ENCODE measurements around the gene ALMS1.
"Not testable (repeated sequence)": the region's sequence is repeated elsewhere in the genome, so short reads cannot be mapped to it uniquely, and the experiment has no call there.

The ALMS1 gene

DNA sequence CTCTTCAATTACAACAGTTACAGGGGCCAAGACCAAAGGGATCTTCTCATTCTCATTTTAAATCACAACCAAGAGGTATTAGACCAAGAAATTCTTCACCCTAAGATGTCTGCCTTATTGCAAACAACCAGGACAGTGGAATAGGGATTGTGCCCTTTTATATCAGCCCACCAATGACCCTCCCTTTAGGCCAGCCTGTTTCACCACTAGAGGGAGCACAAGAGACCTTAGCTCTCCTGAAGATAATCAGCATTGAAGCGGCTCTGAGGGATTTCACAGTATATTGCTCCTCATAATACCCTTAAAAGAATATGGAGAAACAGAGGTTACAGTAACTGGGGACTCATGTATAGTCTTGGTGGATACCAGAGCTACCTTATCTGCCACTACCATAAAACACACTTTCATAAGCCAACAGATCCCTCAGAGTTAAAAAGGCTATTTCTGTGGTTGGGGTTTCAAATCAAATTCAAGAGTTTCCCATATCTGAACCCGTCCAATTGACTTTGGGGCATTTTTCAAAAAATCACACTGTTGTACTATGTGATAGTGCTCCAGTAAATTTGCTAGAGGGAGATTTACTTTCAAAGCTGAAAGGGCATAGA, 245.1 kb downstream of the ALMS1 start:
- not testable (repeated sequence) for DNase-seq

DNA sequence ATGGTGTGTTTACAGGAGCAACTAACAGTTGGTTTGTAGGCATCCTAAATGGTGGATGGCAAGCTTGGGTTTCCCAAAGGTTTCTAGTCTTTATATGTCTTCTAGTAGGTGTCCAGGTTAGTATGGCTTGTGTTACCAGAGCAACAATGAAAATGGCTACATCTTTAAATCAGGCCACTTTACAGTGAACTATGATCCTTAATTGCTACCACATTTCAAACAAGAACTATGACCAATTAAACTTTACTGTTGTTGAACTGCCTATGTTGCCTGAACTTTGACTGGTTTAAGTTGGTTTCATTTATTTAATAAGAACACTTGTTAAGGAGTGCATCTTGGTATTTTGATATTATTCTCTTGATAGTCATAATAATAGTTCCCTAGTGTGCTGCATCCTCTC, 251.3 kb downstream of the ALMS1 start:
- not testable (repeated sequence) for DNase-seq

DNA sequence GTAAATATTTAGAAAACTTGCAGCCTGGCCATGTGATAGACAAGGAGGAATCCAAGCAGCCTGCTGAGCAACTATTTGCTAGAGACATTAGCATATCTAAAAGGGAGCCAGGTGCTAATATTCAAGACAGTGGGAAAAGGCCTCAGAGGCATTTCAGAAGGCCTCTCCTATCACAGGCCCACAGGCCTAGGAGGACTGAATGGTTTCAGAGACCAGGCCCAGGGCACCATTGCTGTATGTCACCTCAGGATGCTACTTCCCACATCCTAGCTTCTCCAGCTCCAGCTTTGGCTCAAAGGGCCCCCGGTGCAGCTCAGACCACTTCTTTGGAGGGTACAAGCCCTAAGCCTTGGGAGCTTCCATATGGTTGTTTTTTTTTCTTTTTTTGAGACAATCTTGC, 252.8 kb downstream of the ALMS1 start:
- DNase-seq: no peak

DNA sequence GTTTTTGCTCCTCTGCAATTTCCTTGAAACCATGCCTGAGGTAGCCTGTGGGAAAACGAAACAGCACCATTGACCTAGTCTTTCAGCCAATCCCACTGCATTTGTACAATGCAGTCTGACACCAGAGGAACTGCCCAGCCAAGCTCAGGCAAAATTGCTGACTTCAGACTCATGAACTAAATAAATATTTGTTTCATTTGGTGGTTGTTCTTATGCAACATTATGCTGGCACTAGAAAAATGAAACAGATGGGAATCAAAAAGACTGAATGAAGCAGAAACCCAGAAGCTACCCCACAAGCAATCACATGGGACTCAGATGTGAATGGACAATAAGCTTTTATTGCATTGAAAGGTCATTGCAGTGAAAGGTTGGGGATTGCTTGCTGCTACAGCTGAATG, 254.9 kb downstream of the ALMS1 start:
- DNase-seq: no peak

DNA sequence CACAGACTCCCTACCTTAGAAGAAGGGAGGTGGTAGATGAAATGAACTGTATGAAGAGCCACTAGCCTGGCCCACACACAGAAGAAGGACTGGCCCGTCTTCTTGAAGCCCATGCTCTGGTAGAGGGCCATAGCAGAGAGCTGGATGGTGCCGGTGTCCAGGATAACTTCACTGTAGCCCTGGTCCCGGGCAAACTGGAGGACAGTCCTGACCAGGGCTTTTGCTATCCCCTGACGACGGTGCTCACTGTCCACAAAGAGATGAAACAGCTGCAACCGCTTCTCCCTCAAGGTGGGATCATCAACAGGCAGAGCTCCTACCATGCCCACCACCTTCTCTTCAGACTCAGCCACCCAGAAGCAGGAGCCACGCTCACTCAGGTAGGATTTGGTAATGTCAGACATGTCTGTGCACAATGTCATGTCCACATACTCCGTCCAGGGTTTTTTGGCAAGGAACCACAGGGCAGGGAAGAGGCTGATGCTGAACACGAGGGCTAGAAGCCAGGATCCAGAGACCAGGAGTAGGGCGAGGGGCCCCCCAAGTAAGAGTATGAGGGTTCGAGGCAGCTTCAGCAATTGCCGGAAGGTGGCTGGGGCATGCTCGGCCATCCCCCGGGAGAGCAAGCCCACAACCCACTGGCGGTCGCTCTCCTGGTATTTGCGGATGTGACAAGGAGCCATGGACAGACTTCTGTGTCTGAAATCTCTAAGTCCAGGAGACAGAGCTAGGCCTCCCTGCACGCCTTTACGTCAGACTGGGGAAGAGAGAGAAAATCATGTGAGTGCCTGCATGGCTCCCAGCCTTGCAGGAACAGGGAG, 255.5 kb downstream of the ALMS1 start:
- DNase-seq: no peak

DNA sequence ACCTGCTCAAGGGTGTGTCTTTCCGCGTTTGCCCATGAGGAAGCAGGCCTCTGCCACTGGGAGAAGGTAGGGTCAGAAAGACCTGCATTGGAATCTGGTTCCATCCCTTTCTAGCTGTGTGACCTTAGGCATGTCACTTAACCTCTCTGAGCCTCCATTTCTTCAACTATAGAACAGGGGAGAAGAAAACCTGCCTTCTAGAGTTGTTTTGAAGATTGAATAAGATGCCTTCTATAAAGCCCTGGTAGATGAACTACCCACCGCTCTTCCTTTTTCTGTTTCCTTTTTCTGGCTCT, 256.1 kb downstream of the ALMS1 start:
- DNase-seq: no peak

DNA sequence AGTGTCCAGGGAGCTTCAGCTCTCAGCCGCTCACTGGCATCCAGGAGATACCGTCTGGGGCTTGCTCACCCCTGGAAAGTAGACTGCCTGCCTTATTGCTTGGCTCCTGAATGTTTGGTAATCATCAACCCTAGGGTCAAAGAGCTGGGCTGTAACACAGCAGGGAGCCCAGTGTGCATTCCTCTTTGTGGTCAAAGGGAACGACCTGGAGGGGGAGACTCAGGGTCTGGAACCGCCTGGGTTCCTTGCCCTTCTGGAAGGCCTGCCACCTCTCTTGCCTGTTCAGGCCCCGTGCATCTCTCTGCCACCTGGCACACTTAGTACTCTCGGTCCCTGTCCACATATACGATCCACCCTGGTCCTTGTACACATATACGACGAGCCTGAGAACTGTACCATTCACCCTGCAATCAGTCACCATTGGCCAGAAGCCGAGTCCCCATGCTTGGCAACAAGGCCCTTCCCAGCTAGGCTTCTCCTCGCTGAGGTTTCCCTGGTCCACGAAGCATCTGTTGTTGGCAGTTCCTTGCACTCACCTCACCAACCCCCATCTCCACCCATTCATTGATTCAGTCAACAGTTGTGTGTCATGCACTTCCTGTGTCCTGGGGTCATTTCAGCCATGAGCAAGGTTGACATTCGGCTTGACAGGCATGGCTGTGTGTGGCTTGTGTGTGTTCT, 256.8 kb downstream of the ALMS1 start, which contains the start of gene NAT8:
Gene NAT8, minus strand, starts transcription at position 85 of the 681 bp plus-strand sequence. CDS start 794 bp downstream, outside the sequence.
- DNase-seq: no peak

DNA sequence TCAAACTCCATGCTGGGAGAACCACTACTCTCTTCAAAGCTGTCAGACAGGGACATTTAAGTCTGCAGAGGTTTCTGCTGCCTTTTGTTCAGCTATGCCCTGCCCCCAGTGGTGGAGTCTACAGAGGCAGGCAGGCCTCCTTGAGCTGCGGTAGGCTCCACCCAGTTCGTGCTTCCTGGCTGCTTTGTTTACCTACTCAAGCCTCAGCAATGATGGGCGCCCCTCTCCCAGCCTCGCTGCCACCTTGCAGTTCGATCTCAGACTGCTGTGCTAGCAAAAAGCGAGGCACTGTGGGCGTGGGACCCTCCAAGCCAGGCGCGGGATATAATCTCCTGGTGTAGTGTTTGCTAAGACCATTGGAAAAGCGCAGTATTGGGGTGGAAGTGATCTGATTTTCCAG, 262.1 kb downstream of the ALMS1 start:
- DNase-seq: not testable (repeated sequence)

DNA sequence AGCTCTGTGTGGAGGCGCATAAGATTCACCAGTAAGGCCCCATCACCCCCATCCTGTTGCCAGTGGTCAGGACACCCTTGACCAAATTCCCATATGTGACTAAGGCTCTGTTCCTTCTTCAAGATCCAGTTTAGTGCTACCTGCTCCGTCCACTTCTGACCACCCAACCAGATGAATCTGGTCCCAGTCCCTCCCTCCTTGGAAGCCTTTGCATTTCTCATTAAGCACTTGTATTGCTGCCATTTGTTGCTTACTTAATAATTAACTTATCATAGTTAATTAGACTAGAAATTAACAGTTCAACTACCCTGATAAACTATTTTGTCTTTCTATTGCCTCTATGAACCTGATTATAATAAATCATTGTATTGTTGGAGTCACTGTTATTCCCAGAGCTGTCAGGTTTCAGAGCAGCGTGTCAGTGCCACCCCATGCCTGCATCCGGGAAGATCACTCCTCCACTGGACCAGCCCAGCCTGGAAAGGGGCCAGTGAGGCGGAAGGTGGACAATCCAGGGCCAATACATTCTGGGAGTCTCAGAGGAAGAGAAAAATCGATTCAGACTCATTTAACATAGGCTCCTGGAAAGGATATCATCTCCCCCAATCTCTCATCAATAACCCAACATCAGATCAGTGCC, 266.1 kb downstream of the ALMS1 start:
- DNase-seq: no peak

DNA sequence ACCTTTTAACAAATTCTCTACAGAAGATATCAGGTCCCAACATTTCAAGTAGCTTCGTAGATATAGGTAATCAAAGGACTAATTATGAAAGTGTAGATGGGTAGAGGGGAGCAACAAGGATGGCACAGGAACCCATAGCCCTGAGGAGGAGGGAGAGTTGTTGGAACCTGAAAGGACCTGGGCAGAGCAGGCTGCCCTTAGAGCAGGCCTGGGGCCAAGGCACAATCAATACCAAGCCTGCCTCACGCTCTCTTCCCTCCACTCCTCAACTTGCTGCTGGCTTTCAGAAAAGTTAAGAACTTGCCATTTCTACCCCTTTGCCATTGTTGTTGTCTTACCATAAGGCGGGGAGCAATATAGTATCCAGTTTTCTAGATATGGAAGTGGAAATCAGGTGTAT, 266.7 kb downstream of the ALMS1 start:
- no peak for DNase-seq

DNA sequence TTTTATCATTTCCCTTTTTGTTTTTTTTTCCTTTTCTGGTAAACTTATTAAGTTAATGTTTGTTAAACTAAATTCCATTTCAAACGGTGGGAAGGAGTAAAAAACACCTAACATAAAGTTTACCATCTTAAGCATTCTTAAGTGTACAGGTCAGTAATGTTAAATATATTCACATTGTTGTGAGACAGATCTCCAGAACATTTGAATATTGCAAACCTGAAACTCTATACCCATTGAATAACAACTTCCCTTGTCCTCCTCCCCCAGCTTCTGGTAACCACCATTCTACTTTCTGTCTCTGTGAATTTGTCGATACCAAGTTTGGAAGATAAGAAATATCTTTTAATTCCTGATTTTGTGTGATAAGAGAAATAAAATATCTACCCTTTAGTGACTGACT, 268.5 kb downstream of the ALMS1 start:
- DNase-seq: no peak
